ENCODE data around the gene SOX30.
A peak's percentile ranks its signal among the peaks of the same experiment; 100 is the strongest.

SOX30 gene

DNA sequence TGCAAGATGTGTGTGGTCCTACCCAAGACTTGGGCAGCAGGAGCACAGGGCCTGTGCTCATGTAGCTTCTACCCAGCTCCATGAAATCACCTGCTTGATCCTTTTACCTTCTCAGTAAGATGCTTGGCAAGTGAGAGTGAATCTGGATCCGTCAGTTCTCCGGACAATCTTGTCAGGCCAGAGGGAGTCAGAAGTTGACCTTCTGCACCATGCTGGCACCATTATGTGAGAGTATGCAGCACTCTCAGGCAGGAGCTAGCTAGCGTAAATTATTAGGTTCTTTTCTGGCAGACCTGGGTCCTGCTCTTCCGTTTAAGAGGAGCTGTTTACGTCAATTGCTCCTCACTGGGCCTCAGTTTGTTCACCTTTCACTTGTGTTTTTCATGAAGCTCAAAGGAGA, 39.7 kb downstream of the SOX30 start:
- H3K14ac ChIP-seq (ENCODE audit: low read length): no peak overlapping the region
- no peak overlapping the region for H2BK5ac ChIP-seq (ENCODE audit: low read length)
- H3K18ac ChIP-seq (ENCODE audit: low read length): no peak overlapping the region
- H4K91ac ChIP-seq (ENCODE audit: low read depth, low read length, poor library complexity): no peak overlapping the region
- H3K23ac ChIP-seq (ENCODE audit: low read depth, low read length, poor library complexity): no peak overlapping the region
- H4K8ac ChIP-seq (ENCODE audit: low read depth, low read length): no peak overlapping the region
- no peak overlapping the region for H3K27ac ChIP-seq (replicated peaks; ENCODE audit: low read length)
- no CpG with 5 or more reads among the region's 5 CpGs for WGBS, 2 donors (ENCODE audit: extremely low coverage in 2 of 2, insufficient read length in 2 of 2, insufficient replicate concordance in 1 of 2)
- no peak overlapping the region for H3K4ac ChIP-seq (ENCODE audit: low read length)
- H3K79me1 ChIP-seq (ENCODE audit: low read depth, low read length): no peaks in the 10 kb centered on the region
- H2BK12ac ChIP-seq (ENCODE audit: low read length): no peak overlapping the region
- H3K4me1 ChIP-seq (ENCODE audit: control insufficient read depth in 2 of 2, insufficient read depth in 1 of 2, low read depth in 1 of 2, low read length in 2 of 2): peaks cover 5 to 7% of the 10 kb centered on the region in 2 donors
- no peak for DNase-seq (ENCODE audit: low spot score)
- H3K9me3 ChIP-seq (replicated peaks in 1 of 2; ENCODE audit: control insufficient read depth in 2 of 2, insufficient read depth in 1 of 2, low read depth in 1 of 2, low read length in 2 of 2): peaks cover 0 to 3% of the 10 kb centered on the region in 2 donors
- no peaks in the 10 kb centered on the region for H3K36me3 ChIP-seq (replicated peaks in 1 of 2; ENCODE audit: control insufficient read depth in 2 of 2, insufficient read depth in 2 of 2, low read length in 2 of 2)
- peak overlapping the region; percentile 3 for H2AFZ ChIP-seq (ENCODE audit: low read length)
- no peak overlapping the region for H2BK15ac ChIP-seq (ENCODE audit: low read length)
- no peak overlapping the region for H3K4me2 ChIP-seq (ENCODE audit: insufficient read depth, low read length, poor library complexity, severe bottlenecking)
- no peak overlapping the region for H3K9ac ChIP-seq (ENCODE audit: low read depth, low read length, poor library complexity)
- H2AK5ac ChIP-seq (ENCODE audit: low read depth, low read length): no peak overlapping the region
- no peak overlapping the region for H2BK120ac ChIP-seq (ENCODE audit: low read depth, low read length)
- H3K27me3 ChIP-seq (ENCODE audit: control insufficient read depth in 3 of 3, insufficient read depth in 3 of 3, low read depth in 1 of 3, low read length in 3 of 3): peaks cover 0 to 7% (median 0%) of the 10 kb centered on the region in 3 experiments
- H3K4me3 ChIP-seq (ENCODE audit: low read length in 2 of 2): no peak overlapping the region

- Histone ChIP-seq H3K14ac (ENCODE audit: low read length) (no peak overlapping the region), H3K36me3 (replicated peaks in 1 of 2; ENCODE audit: control insufficient read depth in 2 of 2, insufficient read depth in 2 of 2, low read length in 2 of 2) (no peaks in the 10 kb centered on the region), H3K79me1 (ENCODE audit: low read depth, low read length) (no peaks in the 10 kb centered on the region), H3K9ac (ENCODE audit: low read depth, low read length, poor library complexity) (no peak overlapping the region), H4K91ac (ENCODE audit: low read depth, low read length, poor library complexity) (no peak overlapping the region), H2AK5ac (ENCODE audit: low read depth, low read length) (no peak overlapping the region), H3K27me3 (ENCODE audit: control insufficient read depth in 3 of 3, insufficient read depth in 3 of 3, low read depth in 1 of 3, low read length in 3 of 3) (peaks cover 0 to 7% (median 0%) of the 10 kb centered on the region in 3 experiments), H3K4me2 (ENCODE audit: insufficient read depth, low read length, poor library complexity, severe bottlenecking) (no peak overlapping the region), H3K4me3 (ENCODE audit: low read length in 2 of 2) (no peak overlapping the region), H2AFZ (ENCODE audit: low read length) (peak overlapping the region; percentile 3), H2BK5ac (ENCODE audit: low read length) (no peak overlapping the region), H3K27ac (replicated peaks; ENCODE audit: low read length) (no peak overlapping the region), H2BK12ac (ENCODE audit: low read length) (no peak overlapping the region), H3K9me3 (replicated peaks in 1 of 2; ENCODE audit: control insufficient read depth in 2 of 2, insufficient read depth in 1 of 2, low read depth in 1 of 2, low read length in 2 of 2) (peaks cover 0 to 3% of the 10 kb centered on the region in 2 donors), H2BK120ac (ENCODE audit: low read depth, low read length) (no peak overlapping the region), H3K23ac (ENCODE audit: low read depth, low read length, poor library complexity) (no peak overlapping the region), H3K4ac (ENCODE audit: low read length) (no peak overlapping the region), H2BK15ac (ENCODE audit: low read length) (no peak overlapping the region), H3K4me1 (ENCODE audit: control insufficient read depth in 2 of 2, insufficient read depth in 1 of 2, low read depth in 1 of 2, low read length in 2 of 2) (peaks cover 5 to 7% of the 10 kb centered on the region in 2 donors), H4K8ac (ENCODE audit: low read depth, low read length) (no peak overlapping the region), H3K18ac (ENCODE audit: low read length) (no peak overlapping the region)
- no CpG with 5 or more reads among the region's 10 CpGs for WGBS, 2 donors (ENCODE audit: extremely low coverage in 2 of 2, insufficient read length in 2 of 2, insufficient replicate concordance in 1 of 2)
- DNase-seq (ENCODE audit: low spot score): no peak
Measured at GRCh38 chr5:157611571-157612476, 40.4 kb downstream of the SOX30 start.

- H3K4me2 ChIP-seq (ENCODE audit: insufficient read depth, low read length, poor library complexity, severe bottlenecking): no peak overlapping the region
- peaks cover 0 to 7% (median 0%) of the 10 kb centered on the region in 3 experiments for H3K27me3 ChIP-seq (ENCODE audit: control insufficient read depth in 3 of 3, insufficient read depth in 3 of 3, low read depth in 1 of 3, low read length in 3 of 3)
- peaks cover 0 to 3% of the 10 kb centered on the region in 2 donors for H3K9me3 ChIP-seq (replicated peaks in 1 of 2; ENCODE audit: control insufficient read depth in 2 of 2, insufficient read depth in 1 of 2, low read depth in 1 of 2, low read length in 2 of 2)
- H2BK120ac ChIP-seq (ENCODE audit: low read depth, low read length): no peak overlapping the region
- DNase-seq (ENCODE audit: low spot score): no peak
- no peak overlapping the region for H2BK12ac ChIP-seq (ENCODE audit: low read length)
- no peak overlapping the region for H3K27ac ChIP-seq (replicated peaks; ENCODE audit: low read length)
- H3K14ac ChIP-seq (ENCODE audit: low read length): no peak overlapping the region
- no peaks in the 10 kb centered on the region for H3K79me1 ChIP-seq (ENCODE audit: low read depth, low read length)
- no peak overlapping the region for H3K4ac ChIP-seq (ENCODE audit: low read length)
- H2BK15ac ChIP-seq (ENCODE audit: low read length): no peak overlapping the region
- no peak overlapping the region for H3K4me3 ChIP-seq (ENCODE audit: low read length in 2 of 2)
- peaks cover 5 to 7% of the 10 kb centered on the region in 2 donors for H3K4me1 ChIP-seq (ENCODE audit: control insufficient read depth in 2 of 2, insufficient read depth in 1 of 2, low read depth in 1 of 2, low read length in 2 of 2)
- no peak overlapping the region for H3K23ac ChIP-seq (ENCODE audit: low read depth, low read length, poor library complexity)
- no peak overlapping the region for H3K18ac ChIP-seq (ENCODE audit: low read length)
- H2AFZ ChIP-seq (ENCODE audit: low read length): peak overlapping the region; percentile 15
- no peak overlapping the region for H4K8ac ChIP-seq (ENCODE audit: low read depth, low read length)
- WGBS, 2 donors (ENCODE audit: extremely low coverage in 2 of 2, insufficient read length in 2 of 2, insufficient replicate concordance in 1 of 2): no CpG with 5 or more reads among the region's 5 CpGs
- no peak overlapping the region for H3K9ac ChIP-seq (ENCODE audit: low read depth, low read length, poor library complexity)
- no peak overlapping the region for H4K91ac ChIP-seq (ENCODE audit: low read depth, low read length, poor library complexity)
- H2AK5ac ChIP-seq (ENCODE audit: low read depth, low read length): no peak overlapping the region
- H2BK5ac ChIP-seq (ENCODE audit: low read length): no peak overlapping the region
- H3K36me3 ChIP-seq (replicated peaks in 1 of 2; ENCODE audit: control insufficient read depth in 2 of 2, insufficient read depth in 2 of 2, low read length in 2 of 2): no peaks in the 10 kb centered on the region
Measured at GRCh38 chr5:157610990-157611389, 41.2 kb downstream of the SOX30 start.

DNA sequence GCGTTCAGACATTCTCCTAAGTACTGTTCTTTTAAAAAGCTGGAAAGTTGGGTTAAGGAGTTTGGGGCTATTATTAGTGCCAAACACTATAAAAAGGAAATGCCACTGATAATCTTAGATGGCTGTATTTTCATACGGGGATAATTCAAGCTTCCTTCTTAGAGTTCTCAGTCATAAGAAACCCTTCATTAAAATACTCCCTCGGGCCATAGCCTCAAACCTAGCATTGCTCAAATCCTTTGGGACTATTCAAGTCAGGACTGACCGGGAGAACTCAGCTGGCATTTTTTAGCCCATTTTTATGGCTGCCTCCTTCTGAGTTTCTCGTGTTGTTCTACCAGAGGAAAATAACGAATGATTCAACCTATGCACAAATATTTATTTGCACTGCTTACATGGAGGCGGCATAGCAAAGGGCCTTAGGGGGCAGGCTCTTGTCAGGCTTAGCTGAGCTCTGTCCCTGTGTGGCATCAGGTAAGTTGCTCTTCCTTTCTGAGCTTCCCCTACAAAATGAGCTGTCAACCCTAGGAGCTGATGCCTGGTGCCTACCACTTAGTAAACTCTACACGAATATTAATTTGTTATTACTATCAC, 43.2 kb downstream of the SOX30 start:
- H3K4me1 ChIP-seq (ENCODE audit: control insufficient read depth in 2 of 2, insufficient read depth in 1 of 2, low read depth in 1 of 2, low read length in 2 of 2): peaks cover 5 to 7% of the 10 kb centered on the region in 2 donors
- H3K23ac ChIP-seq (ENCODE audit: low read depth, low read length, poor library complexity): no peak overlapping the region
- no peak for DNase-seq (ENCODE audit: low spot score)
- H3K27ac ChIP-seq (replicated peaks; ENCODE audit: low read length): no peak overlapping the region
- H3K79me1 ChIP-seq (ENCODE audit: low read depth, low read length): no peaks in the 10 kb centered on the region
- no peak overlapping the region for H3K14ac ChIP-seq (ENCODE audit: low read length)
- no peak overlapping the region for H2AK5ac ChIP-seq (ENCODE audit: low read depth, low read length)
- no peak overlapping the region for H3K4me3 ChIP-seq (ENCODE audit: low read length in 2 of 2)
- peaks cover 0 to 3% of the 10 kb centered on the region in 2 donors for H3K9me3 ChIP-seq (replicated peaks in 1 of 2; ENCODE audit: control insufficient read depth in 2 of 2, insufficient read depth in 1 of 2, low read depth in 1 of 2, low read length in 2 of 2)
- no peak overlapping the region for H3K18ac ChIP-seq (ENCODE audit: low read length)
- H2BK5ac ChIP-seq (ENCODE audit: low read length): no peak overlapping the region
- no peak overlapping the region for H3K4ac ChIP-seq (ENCODE audit: low read length)
- no peak overlapping the region for H2BK12ac ChIP-seq (ENCODE audit: low read length)
- no peaks in the 10 kb centered on the region for H3K36me3 ChIP-seq (replicated peaks in 1 of 2; ENCODE audit: control insufficient read depth in 2 of 2, insufficient read depth in 2 of 2, low read length in 2 of 2)
- no CpG with 5 or more reads among the region's 8 CpGs for WGBS, 2 donors (ENCODE audit: extremely low coverage in 2 of 2, insufficient read length in 2 of 2, insufficient replicate concordance in 1 of 2)
- no peak overlapping the region for H4K8ac ChIP-seq (ENCODE audit: low read depth, low read length)
- H2BK15ac ChIP-seq (ENCODE audit: low read length): no peak overlapping the region
- H3K9ac ChIP-seq (ENCODE audit: low read depth, low read length, poor library complexity): no peak overlapping the region
- H3K27me3 ChIP-seq (ENCODE audit: control insufficient read depth in 3 of 3, insufficient read depth in 3 of 3, low read depth in 1 of 3, low read length in 3 of 3): peaks cover 0 to 7% (median 0%) of the 10 kb centered on the region in 3 experiments
- H2BK120ac ChIP-seq (ENCODE audit: low read depth, low read length): no peak overlapping the region
- no peak overlapping the region for H2AFZ ChIP-seq (ENCODE audit: low read length)
- H4K91ac ChIP-seq (ENCODE audit: low read depth, low read length, poor library complexity): no peak overlapping the region
- H3K4me2 ChIP-seq (ENCODE audit: insufficient read depth, low read length, poor library complexity, severe bottlenecking): no peak overlapping the region

Measured in neuronal stem cell (in vitro differentiated cells).